Measurements from ENCODE around the gene LOXHD1.

LOXHD1 gene

GRCh38 chr18:46639386-46639785, 17.6 kb downstream of the LOXHD1 start:
- TF ChIP-seq ZFX (IDR thresholded peaks at IDR 0.05; ENCODE audit: borderline replicate concordance) (no peak), CTCF (IDR thresholded peaks at IDR 0.05) (no peak)
- no peak overlapping the region for H3K27ac ChIP-seq

GRCh38 chr18:46636040-46636630, 20.9 kb downstream of the LOXHD1 start:
- TF ChIP-seq ZFX (IDR thresholded peaks at IDR 0.05; ENCODE audit: borderline replicate concordance) (no peak), CTCF (IDR thresholded peaks at IDR 0.05) (no peak)

GRCh38 chr18:46632401-46633071, 24.5 kb downstream of the LOXHD1 start:
- TF ChIP-seq CTCF (IDR thresholded peaks at IDR 0.05): no peak
- TF ChIP-seq ZFX (IDR thresholded peaks at IDR 0.05; ENCODE audit: borderline replicate concordance): no peak
- no peak overlapping the region for H3K27ac ChIP-seq

More at GRCh38 chr18:46636040-46636630, 20.9 kb downstream of the LOXHD1 start:
- no peak overlapping the region for H3K27ac ChIP-seq

GRCh38 chr18:46630991-46631390, 26.0 kb downstream of the LOXHD1 start:
- no peak overlapping the region for H3K27ac ChIP-seq
- TF ChIP-seq CTCF (IDR thresholded peaks at IDR 0.05) (no peak), ZFX (IDR thresholded peaks at IDR 0.05; ENCODE audit: borderline replicate concordance) (no peak)

GRCh38 chr18:46630160-46630559, 26.9 kb downstream of the LOXHD1 start:
- H3K27ac ChIP-seq: no peak overlapping the region
- TF ChIP-seq CTCF (IDR thresholded peaks at IDR 0.05) (no peak), ZFX (IDR thresholded peaks at IDR 0.05; ENCODE audit: borderline replicate concordance) (no peak)

GRCh38 chr18:46629361-46629760, 27.7 kb downstream of the LOXHD1 start:
- TF ChIP-seq ZFX (IDR thresholded peaks at IDR 0.05; ENCODE audit: borderline replicate concordance) (no peak), CTCF (IDR thresholded peaks at IDR 0.05) (no peak)

GRCh38 chr18:46628206-46628605, 28.8 kb downstream of the LOXHD1 start:
- TF ChIP-seq CTCF (IDR thresholded peaks at IDR 0.05) (no peak), ZFX (IDR thresholded peaks at IDR 0.05; ENCODE audit: borderline replicate concordance) (no peak)
- no peak overlapping the region for H3K27ac ChIP-seq

More at GRCh38 chr18:46629361-46629760, 27.7 kb downstream of the LOXHD1 start:
- no peak overlapping the region for H3K27ac ChIP-seq
